OCI-LY7 (cell line): ENCODE measurements around the gene LRRK1. TPM values are rescaled to one million over a fixed set of nuclear protein-coding genes. Genes with fewer than 3 reads are reported as not detected.

Source experiments
- BruUV-seq: library from RNA; stranded (reverse); fragments of 400-500 nt; replicated peaks from 2 replicates; lab custom pipeline; 2021; lab: Mats Ljungman, UMichigan
- CTCF ChIA-PET: fragments of 300-600 bp; sonication (Branson Sonifier 250); formaldehyde crosslinking; loops from one replicate; lab custom pipeline; 2022; ENCODE audit warnings: antibody characterized with exemption; ENCODE audit not compliant: unreplicated experiment; lab: Charles Lee
- POLR2A ChIA-PET: fragments of 300-600 bp; sonication (Branson Sonifier 250); formaldehyde crosslinking; loops from one replicate; lab custom pipeline; 2022; ENCODE audit warnings: antibody characterized with exemption; lab: Charles Lee
- DNase-seq: peaks from one replicate; pipeline ENCODE4 v3.0.0-alpha.2; 2015; ENCODE audit warnings: low spot score
- H2AFZ ChIP-seq: fragments of 200-600 bp; sonication (generic), shearing (Covaris generic); 2 replicates; pipeline ENCODE4 v1.6.1; 2014; ENCODE audit warnings: mild to moderate bottlenecking, antibody characterized with exemption, low read length, moderate library complexity
- H3K27ac ChIP-seq: fragments of 200-600 bp; sonication (generic); 2 replicates; pipeline ENCODE4 v1.5.1; 2014; ENCODE audit warnings: mixed run types, low read depth, mild to moderate bottlenecking, moderate library complexity, low read length, inconsistent platforms; ENCODE audit not compliant: poor library complexity, severe bottlenecking
- H3K36me3 ChIP-seq: fragments of 200-600 bp; sonication (generic); 2 replicates; pipeline ENCODE4 v1.6.1; 2014; ENCODE audit warnings: mild to moderate bottlenecking, antibody characterized with exemption, low read length, moderate library complexity, mixed read lengths; ENCODE audit not compliant: insufficient read depth
- H3K4me1 ChIP-seq: fragments of 200-600 bp; sonication (generic); 2 replicates; pipeline ENCODE4 v1.5.1; 2014; ENCODE audit warnings: mild to moderate bottlenecking, low read length; ENCODE audit not compliant: insufficient read depth, poor library complexity, severe bottlenecking
- H3K4me2 ChIP-seq: fragments of 200-600 bp; sonication (generic); 2 replicates; pipeline ENCODE4 v1.6.1; 2014; ENCODE audit warnings: mild to moderate bottlenecking, low read length
- H3K4me3 ChIP-seq: fragments of 200-600 bp; sonication (generic); 2 replicates; pipeline ENCODE4 v1.5.1; 2014; ENCODE audit warnings: mild to moderate bottlenecking, low read depth, low read length; ENCODE audit not compliant: poor library complexity, severe bottlenecking
- H3K79me2 ChIP-seq: fragments of 200-600 bp; sonication (generic); 2 replicates; pipeline ENCODE4 v1.6.1; 2016; ENCODE audit warnings: low read depth, mild to moderate bottlenecking, low read length, moderate library complexity, mixed read lengths; ENCODE audit not compliant: insufficient read depth
- H3K9me2 ChIP-seq: fragments of 200-600 bp; sonication (generic); 2 replicates; pipeline ENCODE4 v1.6.1; 2016; ENCODE audit warnings: mild to moderate bottlenecking, low read length, mixed read lengths; ENCODE audit not compliant: insufficient read depth
- H3K9me3 ChIP-seq: fragments of 200-600 bp; sonication (generic); 2 replicates; pipeline ENCODE4 v1.6.1; 2014; ENCODE audit warnings: mild to moderate bottlenecking, mixed run types, low read length, mixed read lengths
- H4K20me1 ChIP-seq: fragments of 200-600 bp; sonication (generic); 2 replicates; pipeline ENCODE4 v1.6.1; 2014; ENCODE audit warnings: mild to moderate bottlenecking, antibody characterized with exemption, low read length, moderate library complexity, mixed read lengths; ENCODE audit not compliant: insufficient read depth
- EZH2phosphoT487 ChIP-seq: fragments of 200-600 bp; sonication (generic); IDR thresholded peaks from 2 replicates; pipeline ENCODE4 v1.6.1; 2018; ENCODE audit warnings: low read depth, borderline replicate concordance, mild to moderate bottlenecking, mixed run types, antibody characterized with exemption, low read length, moderate library complexity, mixed read lengths
- intact Hi-C: fragments of 100-400 bp; cut with micrococcal nuclease; formaldehyde crosslinking; loops from one replicate; pipeline ENCODE4 v1.10.0; 2022; ENCODE audit not compliant: unreplicated experiment
- total RNA-seq, 2 experiments: library from RNA; depleted of rRNA in 1 of 2; stranded (reverse); fragments of >200 nt in 1 of 2; shearing (Covaris generic) in 1 of 2; gene quantifications; 2 replicates each; pipeline ENCODE4 v1.2.3, GENCODE V29; 2014 to 2022
- TF ChIP-seq, protein P1 (sequence below): fragments of 200-600 bp; sonication (generic); conservative IDR thresholded peaks from 2 replicates; pipeline ENCODE4 v1.5.1; 2014; ENCODE audit warnings: mild to moderate bottlenecking, antibody characterized with exemption, low read length, moderate library complexity, mixed read lengths

LRRK1 gene
- total RNA-seq, 2 experiments from 2014 or later = 92.3 to 233 TPM

DNA sequence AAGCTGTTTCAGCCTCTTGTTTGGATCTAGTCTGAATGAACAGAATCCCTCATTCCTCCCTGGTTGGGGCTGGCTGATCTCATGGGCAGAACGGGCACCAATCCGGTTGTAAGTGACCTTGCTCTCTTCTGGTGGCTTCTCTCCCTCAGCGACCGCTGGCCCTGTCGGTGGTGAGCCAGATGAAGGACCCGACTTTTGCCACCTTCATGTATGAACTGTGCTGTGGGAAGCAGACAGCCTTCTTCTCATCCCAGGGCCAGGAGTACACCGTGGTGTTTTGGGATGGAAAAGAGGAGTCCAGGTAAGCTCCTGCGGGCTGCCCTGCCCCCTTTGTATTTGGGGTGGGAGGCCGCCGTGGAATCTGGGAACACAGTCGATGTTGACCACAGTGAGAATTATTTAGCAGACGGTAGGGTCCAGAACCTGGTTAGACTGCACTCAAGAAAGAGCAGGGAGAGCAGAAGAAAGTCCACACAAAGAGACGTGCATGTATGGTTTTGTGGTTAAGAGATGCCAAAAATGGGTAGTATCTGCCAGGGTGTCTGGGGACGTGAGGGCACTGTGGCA is 138.8 kb downstream of the LRRK1 start:
- H4K20me1 ChIP-seq = no peaks in the 10 kb centered on the region; the same call in 1 of the 2 replicates
- H3K4me1 ChIP-seq = peaks cover 23% of the 10 kb centered on the region
- ChIA-PET POLR2A (interaction anchor here (0.6 kb wide), 1 partner anchor 437 kb away, joined by 4 read pairs; no protein-coding TSS in a partner anchor), CTCF (no interaction called here)
- TF ChIP-seq, protein P1, sequence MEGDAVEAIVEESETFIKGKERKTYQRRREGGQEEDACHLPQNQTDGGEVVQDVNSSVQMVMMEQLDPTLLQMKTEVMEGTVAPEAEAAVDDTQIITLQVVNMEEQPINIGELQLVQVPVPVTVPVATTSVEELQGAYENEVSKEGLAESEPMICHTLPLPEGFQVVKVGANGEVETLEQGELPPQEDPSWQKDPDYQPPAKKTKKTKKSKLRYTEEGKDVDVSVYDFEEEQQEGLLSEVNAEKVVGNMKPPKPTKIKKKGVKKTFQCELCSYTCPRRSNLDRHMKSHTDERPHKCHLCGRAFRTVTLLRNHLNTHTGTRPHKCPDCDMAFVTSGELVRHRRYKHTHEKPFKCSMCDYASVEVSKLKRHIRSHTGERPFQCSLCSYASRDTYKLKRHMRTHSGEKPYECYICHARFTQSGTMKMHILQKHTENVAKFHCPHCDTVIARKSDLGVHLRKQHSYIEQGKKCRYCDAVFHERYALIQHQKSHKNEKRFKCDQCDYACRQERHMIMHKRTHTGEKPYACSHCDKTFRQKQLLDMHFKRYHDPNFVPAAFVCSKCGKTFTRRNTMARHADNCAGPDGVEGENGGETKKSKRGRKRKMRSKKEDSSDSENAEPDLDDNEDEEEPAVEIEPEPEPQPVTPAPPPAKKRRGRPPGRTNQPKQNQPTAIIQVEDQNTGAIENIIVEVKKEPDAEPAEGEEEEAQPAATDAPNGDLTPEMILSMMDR = no peak
- H3K79me2 ChIP-seq = no peaks in the 10 kb centered on the region
- BruUV-seq = no TSS peak
- H3K4me2 ChIP-seq = no peak overlapping the region
- H3K27ac ChIP-seq = no peak overlapping the region
- H2AFZ ChIP-seq = no peak overlapping the region
- no peaks in the 10 kb centered on the region for H3K9me3 ChIP-seq
- DNase-seq = no peak
- peaks cover 100% of the 10 kb centered on the region for H3K36me3 ChIP-seq
- intact Hi-C loops = no loop called here
- H3K9me2 ChIP-seq = no peaks in the 10 kb centered on the region
- H3K4me3 ChIP-seq = no peak overlapping the region

DNA sequence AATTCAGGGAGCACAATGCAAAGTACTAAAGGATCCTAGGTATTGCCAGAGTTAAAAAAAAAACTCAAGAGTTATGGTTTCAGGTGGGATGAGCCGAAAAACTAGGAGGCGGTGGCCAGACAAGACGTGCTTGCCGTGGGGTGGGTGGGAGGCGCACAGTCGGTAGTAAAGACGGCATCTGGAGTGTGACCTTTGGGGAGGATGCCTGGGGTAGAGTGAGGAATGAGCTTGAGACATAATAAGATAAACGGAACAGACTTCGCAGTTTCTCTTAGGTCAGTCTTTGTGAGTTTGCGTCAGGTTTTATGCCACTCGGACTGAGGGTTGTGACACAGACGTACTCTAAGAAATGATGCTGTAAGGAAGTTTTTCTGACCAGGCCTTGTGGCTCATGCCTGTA is 139.6 kb downstream of the LRRK1 start:
- no peaks in the 10 kb centered on the region for H3K9me3 ChIP-seq
- BruUV-seq = no TSS peak
- no peak overlapping the region for H3K27ac ChIP-seq
- DNase-seq = no peak
- no peak overlapping the region for H3K4me3 ChIP-seq
- H3K79me2 ChIP-seq = no peaks in the 10 kb centered on the region
- no peak overlapping the region for H2AFZ ChIP-seq
- no peak for TF ChIP-seq EZH2phosphoT487
- H3K9me2 ChIP-seq = no peaks in the 10 kb centered on the region
- no peak overlapping the region for H3K4me2 ChIP-seq
- no peaks in the 10 kb centered on the region; the same call in 1 of the 2 replicates for H4K20me1 ChIP-seq
- H3K36me3 ChIP-seq = peaks cover 100% of the 10 kb centered on the region
- peaks cover 30% of the 10 kb centered on the region for H3K4me1 ChIP-seq
- intact Hi-C loops = no loop called here
- CTCF ChIA-PET = no interaction called here
- POLR2A ChIA-PET = interaction anchor here (0.6 kb wide), 1 partner anchor 497 kb away, joined by 3 read pairs; no protein-coding TSS in a partner anchor

DNA sequence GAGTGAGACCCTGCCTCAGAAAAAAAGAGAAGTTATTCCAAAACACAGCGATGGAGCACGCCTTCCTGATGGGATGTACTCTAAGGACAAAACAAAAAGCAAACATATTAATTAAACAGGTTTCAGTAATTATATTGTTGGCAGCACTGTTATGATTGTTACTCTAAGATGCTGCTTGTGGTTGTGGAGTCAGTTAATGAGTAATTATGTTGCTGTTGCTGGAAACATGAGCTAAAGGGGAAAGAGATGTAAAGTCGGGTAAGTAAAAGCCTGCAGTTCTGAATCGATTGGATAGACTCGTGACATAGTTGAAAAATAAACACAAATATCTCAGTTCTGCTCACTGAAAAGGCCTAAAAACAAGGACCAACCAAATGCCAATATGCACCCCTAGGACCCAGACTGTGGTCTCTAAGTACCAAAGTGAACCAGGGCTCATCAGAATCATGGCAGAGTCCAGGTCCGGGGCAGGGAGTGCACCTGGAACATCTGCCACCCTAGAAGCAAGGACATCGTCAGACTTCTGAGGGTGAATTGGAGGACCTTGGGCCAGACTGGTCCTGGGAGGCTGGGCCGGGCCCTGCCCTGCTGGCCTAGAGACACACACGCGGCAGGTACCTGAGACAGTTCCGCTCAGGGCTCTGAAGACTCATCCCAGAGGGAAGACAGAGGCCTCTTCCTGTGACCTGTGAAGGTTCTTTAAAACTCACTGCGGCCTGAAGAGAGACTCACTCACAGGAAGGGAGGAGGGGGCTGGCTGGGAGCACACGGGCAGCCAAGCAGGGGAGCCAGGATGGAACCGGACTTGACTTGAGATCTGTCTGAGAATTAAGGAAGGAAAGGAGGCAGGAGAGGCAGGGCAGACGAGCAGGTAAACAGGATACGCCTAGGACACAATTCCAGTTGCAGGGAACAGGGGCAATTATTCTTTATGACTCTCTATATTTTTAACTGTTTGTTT is 140.5 kb downstream of the LRRK1 start:
- Histone ChIP-seq H3K4me3 (no peak overlapping the region), H3K4me2 (no peak overlapping the region), H3K27ac (no peak overlapping the region), H3K4me1 (peaks cover 30% of the 10 kb centered on the region), H3K36me3 (peaks cover 100% of the 10 kb centered on the region), H2AFZ (no peak overlapping the region), H4K20me1 (no peaks in the 10 kb centered on the region; the same call in 1 of the 2 replicates), H3K9me2 (no peaks in the 10 kb centered on the region), H3K9me3 (no peaks in the 10 kb centered on the region), H3K79me2 (no peaks in the 10 kb centered on the region)
- ChIA-PET CTCF (no interaction called here), POLR2A (interaction anchor here (0.7 kb wide), 1 partner anchor 26 kb away, joined by 3 read pairs; no protein-coding TSS in a partner anchor)
- BruUV-seq = no TSS peak
- DNase-seq = no peak
- TF ChIP-seq, protein P1 = no peak
- no peak for TF ChIP-seq EZH2phosphoT487
- intact Hi-C loops = no loop called here
